WTC11 (cell line): ENCODE results near the gene IFT25. TPM values are rescaled to one million over a fixed set of nuclear protein-coding genes. Genes with fewer than 3 reads are reported as not detected.

Experiments
- ATAC-seq: fragments of 200-7000 bp; cut with Tn5 transposase; 2 replicates; pipeline ENCODE4 v1.10.0; 2021; ENCODE audit warnings: mild to moderate bottlenecking, moderate library complexity
- CTCF ChIA-PET: fragments of 300-600 bp; sonication (Branson Sonifier 250); formaldehyde crosslinking; loops from one replicate; lab custom pipeline; 2021; ENCODE audit warnings: antibody characterized with exemption; lab: Charles Lee
- POLR2A ChIA-PET: fragments of 350-600 bp; sonication (Branson Sonifier 250); formaldehyde crosslinking; loops from one replicate; lab custom pipeline; 2021; ENCODE audit warnings: antibody characterized with exemption; lab: Charles Lee
- DNase-seq: peaks from one replicate; pipeline ENCODE4 v3.0.0; 2021; ENCODE audit warnings: low spot score
- H3K27ac Mint-ChIP-seq: 2 replicates; pipeline ENCODE4 v1.8.0; 2021; ENCODE audit warnings: mixed read lengths
- H3K27me3 Mint-ChIP-seq: 2 replicates; pipeline ENCODE4 v1.8.0; 2021; ENCODE audit warnings: low read depth, mild to moderate bottlenecking, moderate library complexity, mixed read lengths
- H3K36me3 Mint-ChIP-seq: 2 replicates; pipeline ENCODE4 v1.8.0; 2021; ENCODE audit warnings: mixed read lengths
- H3K4me1 Mint-ChIP-seq: 2 replicates; pipeline ENCODE4 v1.8.0; 2022; ENCODE audit warnings: mixed read lengths
- H3K4me3 Mint-ChIP-seq: 2 replicates; pipeline ENCODE4 v1.8.0; 2021; ENCODE audit warnings: mild to moderate bottlenecking, moderate library complexity, mixed read lengths
- H3K9me3 Mint-ChIP-seq: 2 replicates; pipeline ENCODE4 v1.8.0; 2021; ENCODE audit warnings: mixed read lengths
- CREB1 ChIP-seq: sonication (generic); formaldehyde crosslinking; IDR thresholded peaks from 2 replicates; pipeline ENCODE4 v1.8.0; 2023; ENCODE audit warnings: mild to moderate bottlenecking, missing genetic modification reagents
- E2F4 ChIP-seq: sonication (generic); formaldehyde crosslinking; IDR thresholded peaks from 2 replicates; pipeline ENCODE4 v1.8.1; 2022; ENCODE audit warnings: low read depth, mild to moderate bottlenecking, moderate library complexity, missing genetic modification reagents, borderline replicate concordance
- E2F5 ChIP-seq: sonication (generic); formaldehyde crosslinking; IDR thresholded peaks from 2 replicates; pipeline ENCODE4 v1.8.1; 2022; ENCODE audit warnings: mild to moderate bottlenecking, moderate library complexity, missing genetic modification reagents
- ELF4 ChIP-seq: sonication (generic); formaldehyde crosslinking; IDR thresholded peaks from 2 replicates; pipeline ENCODE4 v1.8.1; 2022; ENCODE audit warnings: low read depth, mild to moderate bottlenecking, moderate library complexity, missing genetic modification reagents
- HMGXB4 ChIP-seq: sonication (generic); formaldehyde crosslinking; IDR thresholded peaks from 2 replicates; pipeline ENCODE4 v1.8.1; 2023; ENCODE audit warnings: mild to moderate bottlenecking, moderate library complexity, missing genetic modification reagents
- IRF1 ChIP-seq: sonication (generic); formaldehyde crosslinking; IDR thresholded peaks from 2 replicates; pipeline ENCODE4 v1.8.0; 2023; ENCODE audit warnings: missing genetic modification reagents
- NFATC4 ChIP-seq: fragments of 250-450 bp; sonication (Bioruptor Pico); IDR thresholded peaks from 2 replicates; pipeline ENCODE4 v1.9.0; 2021; ENCODE audit warnings: mild to moderate bottlenecking
- NR2C2 ChIP-seq: sonication (generic); formaldehyde crosslinking; IDR thresholded peaks from 2 replicates; pipeline ENCODE4 v1.8.0; 2022; ENCODE audit warnings: mild to moderate bottlenecking, missing genetic modification reagents
- OVOL2 ChIP-seq: fragments of 250-450 bp; sonication (Bioruptor Pico); IDR thresholded peaks from 2 replicates; pipeline ENCODE4 v1.9.0; 2021; ENCODE audit warnings: mild to moderate bottlenecking, borderline replicate concordance
- PREB ChIP-seq: sonication (generic); formaldehyde crosslinking; IDR thresholded peaks from 2 replicates; pipeline ENCODE4 v1.8.1; 2022; ENCODE audit warnings: mild to moderate bottlenecking, missing genetic modification reagents, moderate library complexity, borderline replicate concordance
- RORB ChIP-seq: fragments of 250-450 bp; sonication (Bioruptor Pico); IDR thresholded peaks from 2 replicates; pipeline ENCODE4 v1.9.0; 2021; ENCODE audit warnings: mild to moderate bottlenecking
- ZMAT4 ChIP-seq: fragments of 250-450 bp; sonication (Bioruptor Pico); IDR thresholded peaks from 2 replicates; pipeline ENCODE4 v1.9.0; 2021; ENCODE audit warnings: mild to moderate bottlenecking
- ZNF121 ChIP-seq: sonication (generic); formaldehyde crosslinking; IDR thresholded peaks from 2 replicates; pipeline ENCODE4 v1.8.0; 2023; ENCODE audit warnings: missing genetic modification reagents
- ZNF423 ChIP-seq: fragments of 250-450 bp; sonication (Bioruptor Pico); IDR thresholded peaks from 2 replicates; pipeline ENCODE4 v2.1.2; 2022; ENCODE audit warnings: mild to moderate bottlenecking, moderate library complexity
- ZNF425 ChIP-seq: fragments of 250-450 bp; sonication (Bioruptor Pico); conservative IDR thresholded peaks from 2 replicates; pipeline ENCODE4 v1.9.0; 2021; ENCODE audit warnings: mild to moderate bottlenecking
- ZNF532 ChIP-seq: fragments of 250-450 bp; sonication (Bioruptor Pico); IDR thresholded peaks from 2 replicates; pipeline ENCODE4 v1.9.0; 2021; ENCODE audit warnings: mild to moderate bottlenecking, borderline replicate concordance
- total RNA-seq: library from RNA; stranded (reverse); gene quantifications from 3 replicates; pipeline ENCODE4 v1.2.3, GENCODE V29; 2021

Gene IFT25
- total RNA-seq, 1 experiment from 2014 or later, result 22.6 TPM

- ChIA-PET CTCF (interaction anchor here (1.9 kb wide), 1 partner anchor 52 kb away, joined by 4 read pairs; no protein-coding TSS in a partner anchor), POLR2A (no interaction called here)
- ATAC-seq (no peak), DNase-seq (no peak)
- no peaks in the 10 kb centered on the region for H3K4me1 Mint-ChIP-seq
- peaks cover 35% of the 10 kb centered on the region for H3K9me3 Mint-ChIP-seq
- no peak overlapping the region for H3K27ac Mint-ChIP-seq
- no peaks in the 10 kb centered on the region for H3K27me3 Mint-ChIP-seq
- H3K36me3 Mint-ChIP-seq, result peaks cover 24% of the 10 kb centered on the region
- TF ChIP-seq PREB (CRISPR knock-in tag), result no peak
- TF ChIP-seq RORB (CRISPR knock-in tag), result no peak
- TF ChIP-seq NR2C2 (CRISPR knock-in tag), result no peak
- no peak for TF ChIP-seq ZNF423 (CRISPR knock-in tag)
- no peak for TF ChIP-seq CREB1 (CRISPR knock-in tag)
- no peak for TF ChIP-seq ZNF425
- no peak for TF ChIP-seq NFATC4
- TF ChIP-seq OVOL2 (CRISPR knock-in tag), result no peak
- TF ChIP-seq ELF4 (CRISPR knock-in tag), result no peak
- no peak for TF ChIP-seq E2F4 (CRISPR knock-in tag)
- TF ChIP-seq IRF1, result no peak
- no peak for TF ChIP-seq HMGXB4 (CRISPR knock-in tag)
- no peak for TF ChIP-seq ZNF121
- no peak for TF ChIP-seq E2F5 (CRISPR knock-in tag)
- no peak for TF ChIP-seq ZNF532 (CRISPR knock-in tag)
- TF ChIP-seq ZMAT4 (CRISPR knock-in tag), result no peak
- H3K4me3 Mint-ChIP-seq, result no peak overlapping the region
These were observed 14.6 kb downstream of the IFT25 start for GRCh38 chr1:53930932-53931331.
